Neural cell (in vitro differentiated cells): ENCODE measurements around the gene OPRM1. TPM values are rescaled to one million over a fixed set of nuclear protein-coding genes. Genes with fewer than 3 reads are reported as not detected.

Experiments
- H2AFZ ChIP-seq: fragments of 200-600, 300-800 bp; sonication (generic), shearing (Covaris generic); 2 replicates; pipeline ENCODE4 v1.6.0; 2014; ENCODE audit warnings: low read depth, mild to moderate bottlenecking, antibody characterized with exemption, low read length, moderate library complexity
- H3F3A ChIP-seq: fragments of 200-600 bp; shearing (Covaris generic); 2 replicates; pipeline ENCODE4 v1.6.1; 2016; ENCODE audit warnings: mild to moderate bottlenecking, moderate library complexity, mixed read lengths, antibody characterized with exemption, low read length; ENCODE audit not compliant: insufficient read depth, poor library complexity, severe bottlenecking
- H3K27ac ChIP-seq: fragments of 200-600, 300-800 bp; sonication (generic), shearing (Covaris generic); 2 replicates; pipeline ENCODE4 v1.5.1; 2014; ENCODE audit warnings: mild to moderate bottlenecking, low read length, moderate library complexity
- H3K27me3 ChIP-seq: fragments of 300-800, 200-600 bp; sonication (generic), shearing (Covaris generic); 2 replicates; pipeline ENCODE4 v1.6.0; 2014; ENCODE audit warnings: mild to moderate bottlenecking, low read depth, low read length, moderate library complexity; ENCODE audit not compliant: insufficient read depth
- H3K36me3 ChIP-seq: fragments of 300-800, 200-600 bp; sonication (generic), shearing (Covaris generic); 2 replicates; pipeline ENCODE4 v1.5.1; 2014; ENCODE audit warnings: mild to moderate bottlenecking, antibody characterized with exemption, low read length, moderate library complexity; ENCODE audit not compliant: insufficient read depth
- H3K4me2 ChIP-seq: fragments of 300-800, 200-600 bp; sonication (generic), shearing (Covaris generic); 2 replicates; pipeline ENCODE4 v1.6.0; 2014; ENCODE audit warnings: mild to moderate bottlenecking, low read length
- H3K4me3 ChIP-seq: fragments of 300-800, 200-600 bp; sonication (generic), shearing (Covaris generic); 2 replicates; pipeline ENCODE4 v1.5.1; 2014; ENCODE audit warnings: mild to moderate bottlenecking, low read length, moderate library complexity
- H3K79me2 ChIP-seq: fragments of 200-600 bp; shearing (Covaris generic); replicated peaks from 2 replicates; pipeline ENCODE4 v1.6.0; 2014; ENCODE audit warnings: mild to moderate bottlenecking, low read length, moderate library complexity; ENCODE audit not compliant: insufficient read depth
- H3K9ac ChIP-seq: fragments of 300-800, 200-600 bp; sonication (generic), shearing (Covaris generic); 2 replicates; pipeline ENCODE4 v1.6.1; 2016; ENCODE audit warnings: mild to moderate bottlenecking, low read length, mixed read lengths
- H3K9me2 ChIP-seq: fragments of 200-600 bp; shearing (Covaris generic); 2 replicates; pipeline ENCODE4 v1.6.1; 2016; ENCODE audit warnings: mild to moderate bottlenecking, low read length, mixed read lengths; ENCODE audit not compliant: insufficient read depth
- H3K9me3 ChIP-seq: fragments of 200-600, 300-800 bp; sonication (generic), shearing (Covaris generic); 2 replicates; pipeline ENCODE4 v1.6.1; 2016; ENCODE audit warnings: mild to moderate bottlenecking, mixed run types, low read length, moderate library complexity, mixed read lengths
- H4K20me1 ChIP-seq: fragments of 200-600 bp; shearing (Covaris generic); 2 replicates; pipeline ENCODE4 v1.6.1; 2016; ENCODE audit warnings: mild to moderate bottlenecking, mixed run types; ENCODE audit not compliant: insufficient read depth
- EP300 ChIP-seq: fragments of 450-650 bp; conservative IDR thresholded peaks from 2 replicates; pipeline ENCODE4 v1.6.1; 2014; ENCODE audit warnings: antibody characterized with exemption, mild to moderate bottlenecking, moderate library complexity; ENCODE audit not compliant: poor library complexity, severe bottlenecking
- EZH2 ChIP-seq: fragments of 200-600, 300-800 bp; shearing (Covaris generic), sonication (generic); IDR thresholded peaks from 2 replicates; pipeline ENCODE4 v1.6.1; 2014; ENCODE audit warnings: antibody characterized with exemption, low read length, borderline replicate concordance, mild to moderate bottlenecking; ENCODE audit not compliant: insufficient read depth, poor library complexity, severe bottlenecking
- MXI1 ChIP-seq: fragments of 450-650 bp; conservative IDR thresholded peaks from 2 replicates; pipeline ENCODE4 v1.6.1; 2014; ENCODE audit warnings: antibody characterized with exemption, mild to moderate bottlenecking; ENCODE audit not compliant: poor library complexity, severe bottlenecking
- POLR2AphosphoS5 ChIP-seq: IDR thresholded peaks from 2 replicates; pipeline ENCODE4 v1.6.1; 2012
- RAD21 ChIP-seq: fragments of 450-650 bp; conservative IDR thresholded peaks from 2 replicates; pipeline ENCODE4 v1.6.1; 2014; ENCODE audit warnings: antibody characterized with exemption, mild to moderate bottlenecking, moderate library complexity
- SMC3 ChIP-seq: fragments of 450-650 bp; conservative IDR thresholded peaks from 2 replicates; pipeline ENCODE4 v1.6.1; 2014; ENCODE audit warnings: antibody characterized with exemption, mild to moderate bottlenecking, moderate library complexity; ENCODE audit not compliant: poor library complexity
- TAF1 ChIP-seq: IDR thresholded peaks from 2 replicates; pipeline ENCODE4 v1.6.1; 2012; ENCODE audit warnings: low read depth
- polyA plus RNA-seq: library from polyadenylated mRNA; depleted of rRNA; stranded (reverse); fragments of >200 nt; gene quantifications from 2 replicates; pipeline ENCODE4 v1.2.3, GENCODE V29; 2014
- TF ChIP-seq, protein P1 (sequence below): fragments of 450-650 bp; IDR thresholded peaks from 2 replicates; pipeline ENCODE4 v1.5.1; 2014; ENCODE audit warnings: antibody characterized with exemption, mild to moderate bottlenecking, moderate library complexity; ENCODE audit not compliant: poor library complexity, severe bottlenecking
- TF ChIP-seq, protein P2 (sequence below): IDR thresholded peaks from 2 replicates; pipeline ENCODE4 v1.6.1; 2012; ENCODE audit warnings: borderline replicate concordance

OPRM1 gene
- polyA plus RNA-seq, 1 donor from 2014 or later = 1.5 TPM

DNA sequence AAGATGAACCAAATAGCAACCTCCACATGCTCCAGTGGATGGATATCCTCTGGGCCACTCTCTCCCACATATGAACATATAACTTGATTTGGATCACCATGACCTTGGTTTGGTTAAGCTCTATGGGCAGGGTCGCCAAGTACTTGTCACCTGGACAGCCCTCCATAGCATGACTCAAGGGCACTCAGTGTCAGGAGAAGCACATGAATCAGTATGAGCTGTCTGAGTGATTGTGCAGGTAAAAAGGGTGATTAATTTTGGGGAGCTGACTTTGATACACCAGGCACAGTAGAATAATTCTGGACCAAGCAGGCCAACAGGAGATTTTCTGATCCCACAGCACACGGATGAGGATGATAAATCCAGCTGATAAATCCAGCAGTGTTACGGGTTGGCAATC lies 74.4 kb downstream of the OPRM1 start:
- Histone ChIP-seq H3K9me2 (no peaks in the 10 kb centered on the region), H3K4me2 (no peak overlapping the region), H3K36me3 (no peaks in the 10 kb centered on the region), H2AFZ (no peak overlapping the region), H3K27ac (no peak overlapping the region), H3K79me2 (no peaks in the 10 kb centered on the region), H3K9ac (no peak overlapping the region), H3K27me3 (no peaks in the 10 kb centered on the region), H3K4me3 (no peak overlapping the region), H4K20me1 (no peaks in the 10 kb centered on the region), H3K9me3 (no peaks in the 10 kb centered on the region), H3F3A (no peaks in the 10 kb centered on the region)
- TF ChIP-seq, protein P1, sequence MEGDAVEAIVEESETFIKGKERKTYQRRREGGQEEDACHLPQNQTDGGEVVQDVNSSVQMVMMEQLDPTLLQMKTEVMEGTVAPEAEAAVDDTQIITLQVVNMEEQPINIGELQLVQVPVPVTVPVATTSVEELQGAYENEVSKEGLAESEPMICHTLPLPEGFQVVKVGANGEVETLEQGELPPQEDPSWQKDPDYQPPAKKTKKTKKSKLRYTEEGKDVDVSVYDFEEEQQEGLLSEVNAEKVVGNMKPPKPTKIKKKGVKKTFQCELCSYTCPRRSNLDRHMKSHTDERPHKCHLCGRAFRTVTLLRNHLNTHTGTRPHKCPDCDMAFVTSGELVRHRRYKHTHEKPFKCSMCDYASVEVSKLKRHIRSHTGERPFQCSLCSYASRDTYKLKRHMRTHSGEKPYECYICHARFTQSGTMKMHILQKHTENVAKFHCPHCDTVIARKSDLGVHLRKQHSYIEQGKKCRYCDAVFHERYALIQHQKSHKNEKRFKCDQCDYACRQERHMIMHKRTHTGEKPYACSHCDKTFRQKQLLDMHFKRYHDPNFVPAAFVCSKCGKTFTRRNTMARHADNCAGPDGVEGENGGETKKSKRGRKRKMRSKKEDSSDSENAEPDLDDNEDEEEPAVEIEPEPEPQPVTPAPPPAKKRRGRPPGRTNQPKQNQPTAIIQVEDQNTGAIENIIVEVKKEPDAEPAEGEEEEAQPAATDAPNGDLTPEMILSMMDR = no peak
- TF ChIP-seq POLR2AphosphoS5 (no peak), SMC3 (no peak), EZH2 (no peak), EP300 (no peak), RAD21 (no peak), TAF1 (no peak), MXI1 (no peak)
- TF ChIP-seq, protein P2, sequence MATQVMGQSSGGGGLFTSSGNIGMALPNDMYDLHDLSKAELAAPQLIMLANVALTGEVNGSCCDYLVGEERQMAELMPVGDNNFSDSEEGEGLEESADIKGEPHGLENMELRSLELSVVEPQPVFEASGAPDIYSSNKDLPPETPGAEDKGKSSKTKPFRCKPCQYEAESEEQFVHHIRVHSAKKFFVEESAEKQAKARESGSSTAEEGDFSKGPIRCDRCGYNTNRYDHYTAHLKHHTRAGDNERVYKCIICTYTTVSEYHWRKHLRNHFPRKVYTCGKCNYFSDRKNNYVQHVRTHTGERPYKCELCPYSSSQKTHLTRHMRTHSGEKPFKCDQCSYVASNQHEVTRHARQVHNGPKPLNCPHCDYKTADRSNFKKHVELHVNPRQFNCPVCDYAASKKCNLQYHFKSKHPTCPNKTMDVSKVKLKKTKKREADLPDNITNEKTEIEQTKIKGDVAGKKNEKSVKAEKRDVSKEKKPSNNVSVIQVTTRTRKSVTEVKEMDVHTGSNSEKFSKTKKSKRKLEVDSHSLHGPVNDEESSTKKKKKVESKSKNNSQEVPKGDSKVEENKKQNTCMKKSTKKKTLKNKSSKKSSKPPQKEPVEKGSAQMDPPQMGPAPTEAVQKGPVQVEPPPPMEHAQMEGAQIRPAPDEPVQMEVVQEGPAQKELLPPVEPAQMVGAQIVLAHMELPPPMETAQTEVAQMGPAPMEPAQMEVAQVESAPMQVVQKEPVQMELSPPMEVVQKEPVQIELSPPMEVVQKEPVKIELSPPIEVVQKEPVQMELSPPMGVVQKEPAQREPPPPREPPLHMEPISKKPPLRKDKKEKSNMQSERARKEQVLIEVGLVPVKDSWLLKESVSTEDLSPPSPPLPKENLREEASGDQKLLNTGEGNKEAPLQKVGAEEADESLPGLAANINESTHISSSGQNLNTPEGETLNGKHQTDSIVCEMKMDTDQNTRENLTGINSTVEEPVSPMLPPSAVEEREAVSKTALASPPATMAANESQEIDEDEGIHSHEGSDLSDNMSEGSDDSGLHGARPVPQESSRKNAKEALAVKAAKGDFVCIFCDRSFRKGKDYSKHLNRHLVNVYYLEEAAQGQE = no peak

DNA sequence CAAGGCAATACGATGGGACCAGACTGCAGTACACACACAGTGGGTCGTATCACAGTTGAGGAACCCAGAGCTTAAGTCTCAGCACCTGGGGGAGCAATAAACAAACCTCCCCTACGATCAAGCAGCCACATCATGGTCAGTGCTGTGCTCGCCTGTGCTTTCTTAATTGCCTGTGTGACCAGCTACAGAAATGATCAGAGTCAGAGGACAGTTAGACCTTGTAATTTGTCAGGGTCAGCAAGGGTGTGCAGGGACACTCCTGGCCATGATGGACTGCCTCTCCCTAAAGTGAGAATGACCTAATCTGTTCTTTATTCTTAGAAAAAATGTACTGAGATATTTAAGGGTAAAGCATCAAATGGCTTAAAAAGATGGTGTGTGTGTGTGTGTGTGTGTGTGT lies 78.4 kb downstream of the OPRM1 start:
- Histone ChIP-seq H3K27me3 (no peaks in the 10 kb centered on the region), H3K9me3 (no peaks in the 10 kb centered on the region), H3K9me2 (no peaks in the 10 kb centered on the region), H3K27ac (no peak overlapping the region), H3K4me2 (no peak overlapping the region), H3K4me3 (no peak overlapping the region), H3F3A (no peaks in the 10 kb centered on the region), H3K79me2 (no peaks in the 10 kb centered on the region), H2AFZ (no peak overlapping the region), H3K36me3 (no peaks in the 10 kb centered on the region), H4K20me1 (no peaks in the 10 kb centered on the region), H3K9ac (no peak overlapping the region)
- no peak for TF ChIP-seq RAD21
- TF ChIP-seq, protein P2 = no peak
